Type B pancreatic cell (in vitro differentiated cells): ENCODE results near the gene ZNF100. TPM values are rescaled to one million over a fixed set of nuclear protein-coding genes. Genes with fewer than 3 reads are reported as not detected.
"Not testable (repeated sequence)": the region's sequence is repeated elsewhere in the genome, so short reads cannot be mapped to it uniquely, and the experiment has no call there.

Experiments used
- DNase-seq: peaks from one replicate; pipeline ENCODE4 v3.0.0; 2021; ENCODE audit warnings: mixed read lengths; ENCODE audit not compliant: unreplicated experiment; ENCODE audit errors: extremely low spot score
- H3K27ac Mint-ChIP-seq: 2 replicates; pipeline ENCODE4 v1.8.0; 2021; ENCODE audit warnings: mild to moderate bottlenecking, mixed read lengths
- H3K27me3 Mint-ChIP-seq: 2 replicates; pipeline ENCODE4 v1.8.0; 2021; ENCODE audit warnings: mixed read lengths
- H3K36me3 Mint-ChIP-seq: 2 replicates; pipeline ENCODE4 v1.8.0; 2021; ENCODE audit warnings: mixed read lengths
- H3K4me1 Mint-ChIP-seq: one replicate; pipeline ENCODE4 v1.8.0; 2021; ENCODE audit warnings: mixed read lengths; ENCODE audit not compliant: unreplicated experiment
- H3K4me3 Mint-ChIP-seq: 2 replicates; pipeline ENCODE4 v1.8.0; 2021; ENCODE audit warnings: mild to moderate bottlenecking, mixed read lengths
- H3K9me3 Mint-ChIP-seq: 2 replicates; pipeline ENCODE4 v1.8.0; 2021; ENCODE audit warnings: mixed read lengths
- CTCF ChIP-seq: fragments of 200-600 bp; sonication (generic); conservative IDR thresholded peaks from 2 replicates; pipeline ENCODE4 v1.5.0; 2021; ENCODE audit warnings: antibody characterized with exemption, mild to moderate bottlenecking
- total RNA-seq: library from RNA; stranded (reverse); gene quantifications from 2 replicates; pipeline ENCODE4 v1.2.1, GENCODE V29; 2021; ENCODE audit warnings: low replicate concordance

The ZNF100 gene
- total RNA-seq, 1 donor from 2014 or later = 19.8 TPM

- no peak for TF ChIP-seq CTCF
- Mint-ChIP-seq H3K9me3 (no peaks in the 10 kb centered on the region), H3K27me3 (no peaks in the 10 kb centered on the region), H3K4me1 (no peaks in the 10 kb centered on the region), H3K36me3 (no peaks in the 10 kb centered on the region), H3K4me3 (no peak overlapping the region), H3K27ac (no peak overlapping the region)
- no peak for DNase-seq
These were observed 87.4 kb downstream of the ZNF100 start for GRCh38 chr19:21680026-21680425.

- no peak overlapping the region for H3K27ac Mint-ChIP-seq
- no peaks in the 10 kb centered on the region for H3K27me3 Mint-ChIP-seq
- no peaks in the 10 kb centered on the region for H3K4me1 Mint-ChIP-seq
- no peaks in the 10 kb centered on the region for H3K36me3 Mint-ChIP-seq
- no peak for TF ChIP-seq CTCF
- no peak overlapping the region for H3K4me3 Mint-ChIP-seq
- H3K9me3 Mint-ChIP-seq = no peaks in the 10 kb centered on the region
- DNase-seq = no peak
These were observed 89.5 kb downstream of the ZNF100 start for GRCh38 chr19:21677696-21678418.

GRCh38 chr19:21674454-21674853, 92.9 kb downstream of the ZNF100 start:
- Mint-ChIP-seq H3K4me1 (no peaks in the 10 kb centered on the region), H3K27ac (no peak overlapping the region), H3K27me3 (no peaks in the 10 kb centered on the region), H3K4me3 (no peak overlapping the region), H3K36me3 (no peaks in the 10 kb centered on the region), H3K9me3 (no peaks in the 10 kb centered on the region)
- TF ChIP-seq CTCF = no peak
- DNase-seq = no peak

- H3K27me3 Mint-ChIP-seq, DNase-seq, H3K9me3 Mint-ChIP-seq, H3K36me3 Mint-ChIP-seq, H3K4me3 Mint-ChIP-seq, H3K4me1 Mint-ChIP-seq, H3K27ac Mint-ChIP-seq: not testable (repeated sequence)
These were observed 93.9 kb downstream of the ZNF100 start for GRCh38 chr19:21673479-21673878.

Other genes starting within 250 kb of the ZNF100 start
- 31.2 and 53.9 TPM in 2 replicates for gene ZNF43, start 68.6 kb upstream of the ZNF100 start, total RNA-seq
- gene ZNF208, start 243.4 kb upstream of the ZNF100 start, total RNA-seq = not detected in 2 replicates